Lower lobe of right lung (tissue), 2 donors: ENCODE measurements around the gene ACOT4. TPM values are rescaled to one million over a fixed set of nuclear protein-coding genes. Genes with fewer than 3 reads are reported as not detected.

Experiments
- ATAC-seq, 2 donors: fragments of 200-7000 bp; cut with Tn5 transposase; one replicate each; pipeline ENCODE4 v1.9.1; 2020 to 2022; ENCODE audit warnings: mild to moderate bottlenecking in 2 of 2, moderate library complexity in 2 of 2
- DNase-seq: peaks from one replicate; pipeline ENCODE4 v3.0.0-alpha.2; 2020
- H3K27ac ChIP-seq: fragments of 200-600 bp; one replicate; pipeline ENCODE4 v1.8.0; 2022
- H3K27me3 ChIP-seq: fragments of 200-600 bp; one replicate; pipeline ENCODE4 v1.8.0; 2022; ENCODE audit warnings: low read depth
- H3K36me3 ChIP-seq: fragments of 200-600 bp; one replicate; pipeline ENCODE4 v1.8.0; 2022; ENCODE audit warnings: mild to moderate bottlenecking
- H3K4me1 ChIP-seq: fragments of 200-600 bp; one replicate; pipeline ENCODE4 v1.8.0; 2022
- H3K4me3 ChIP-seq: fragments of 200-600 bp; one replicate; pipeline ENCODE4 v1.8.0; 2022; ENCODE audit warnings: mild to moderate bottlenecking
- H3K9me3 ChIP-seq: fragments of 200-600 bp; one replicate; pipeline ENCODE4 v1.8.0; 2022
- intact Hi-C: fragments of 100-400 bp; cut with DNase I; formaldehyde crosslinking; loops from one replicate; pipeline ENCODE4 v1.11.0; 2022
- total RNA-seq: library from RNA; stranded (reverse); fragmentation: NEBNext Ultra II Directional; extraction: Animal tissue kit (Norgen Biotek cat#: 25700); gene quantifications from one replicate; pipeline ENCODE4 v1.2.1, GENCODE V29; 2021
- TF ChIP-seq, protein P1 (sequence below): fragments of 200-600 bp; IDR thresholded peaks from one replicate; pipeline ENCODE4 v1.8.0; 2022; ENCODE audit warnings: antibody characterized with exemption, mild to moderate bottlenecking
- donor health status: DM: no; HTN: yes; CAD: no; lungs with severe emphysema.

ACOT4 gene
- total RNA-seq, 1 donor from 2014 or later = 5.0 TPM

DNA sequence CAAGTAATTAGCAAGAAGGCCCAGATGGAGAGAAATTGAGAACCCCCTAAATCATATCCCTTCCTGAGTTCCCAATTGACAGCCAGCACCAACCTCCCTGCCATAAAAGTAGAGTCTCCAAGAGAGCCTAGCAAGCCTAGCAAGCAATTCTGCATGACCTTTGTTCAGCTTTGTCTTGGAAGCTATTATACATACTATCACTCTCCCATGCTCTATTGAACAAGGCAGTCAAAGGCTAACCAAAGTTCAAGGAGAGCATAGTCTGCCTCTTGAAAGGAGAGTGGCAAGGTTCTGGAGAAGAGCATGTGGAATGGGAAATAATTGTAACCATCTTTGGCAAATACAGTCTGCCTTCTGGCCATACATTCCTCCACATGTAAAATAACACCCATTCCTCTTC is 7.8 kb downstream of the ACOT4 start:
- Histone ChIP-seq H3K27ac (no peak overlapping the region), H3K36me3 (no peaks in the 10 kb centered on the region), H3K4me3 (no peak overlapping the region), H3K4me1 (no peaks in the 10 kb centered on the region), H3K27me3 (no peaks in the 10 kb centered on the region), H3K9me3 (no peaks in the 10 kb centered on the region)
- intact Hi-C loops = no loop called here
- no peak for DNase-seq
- TF ChIP-seq, protein P1, sequence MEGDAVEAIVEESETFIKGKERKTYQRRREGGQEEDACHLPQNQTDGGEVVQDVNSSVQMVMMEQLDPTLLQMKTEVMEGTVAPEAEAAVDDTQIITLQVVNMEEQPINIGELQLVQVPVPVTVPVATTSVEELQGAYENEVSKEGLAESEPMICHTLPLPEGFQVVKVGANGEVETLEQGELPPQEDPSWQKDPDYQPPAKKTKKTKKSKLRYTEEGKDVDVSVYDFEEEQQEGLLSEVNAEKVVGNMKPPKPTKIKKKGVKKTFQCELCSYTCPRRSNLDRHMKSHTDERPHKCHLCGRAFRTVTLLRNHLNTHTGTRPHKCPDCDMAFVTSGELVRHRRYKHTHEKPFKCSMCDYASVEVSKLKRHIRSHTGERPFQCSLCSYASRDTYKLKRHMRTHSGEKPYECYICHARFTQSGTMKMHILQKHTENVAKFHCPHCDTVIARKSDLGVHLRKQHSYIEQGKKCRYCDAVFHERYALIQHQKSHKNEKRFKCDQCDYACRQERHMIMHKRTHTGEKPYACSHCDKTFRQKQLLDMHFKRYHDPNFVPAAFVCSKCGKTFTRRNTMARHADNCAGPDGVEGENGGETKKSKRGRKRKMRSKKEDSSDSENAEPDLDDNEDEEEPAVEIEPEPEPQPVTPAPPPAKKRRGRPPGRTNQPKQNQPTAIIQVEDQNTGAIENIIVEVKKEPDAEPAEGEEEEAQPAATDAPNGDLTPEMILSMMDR = no peak
- no peak for ATAC-seq

DNA sequence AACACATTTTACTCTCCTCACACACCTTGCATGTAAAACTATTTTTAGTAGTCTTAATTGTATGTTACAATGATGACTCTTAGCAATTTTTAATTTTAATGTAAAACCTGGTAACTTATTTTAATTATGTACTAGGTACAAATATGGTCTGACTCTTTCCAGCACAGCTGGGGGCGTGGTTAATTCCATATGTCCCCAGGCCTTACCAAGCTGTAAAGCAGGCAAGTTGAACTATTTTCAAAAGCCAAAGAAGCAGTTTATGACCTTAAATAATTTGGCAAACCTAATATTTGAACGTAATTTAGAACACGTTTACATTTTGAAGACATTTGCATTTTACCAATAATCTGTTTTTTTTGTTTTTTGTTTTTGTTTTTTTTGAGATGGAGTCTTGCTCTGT is 11.3 kb downstream of the ACOT4 start:
- DNase-seq = no peak
- Histone ChIP-seq H3K4me1 (no peaks in the 10 kb centered on the region), H3K9me3 (no peaks in the 10 kb centered on the region), H3K27ac (no peak overlapping the region), H3K27me3 (no peaks in the 10 kb centered on the region), H3K4me3 (no peak overlapping the region), H3K36me3 (no peaks in the 10 kb centered on the region)
- TF ChIP-seq, protein P1 = no peak
- ATAC-seq = no peak
- intact Hi-C loops = no loop called here

DNA sequence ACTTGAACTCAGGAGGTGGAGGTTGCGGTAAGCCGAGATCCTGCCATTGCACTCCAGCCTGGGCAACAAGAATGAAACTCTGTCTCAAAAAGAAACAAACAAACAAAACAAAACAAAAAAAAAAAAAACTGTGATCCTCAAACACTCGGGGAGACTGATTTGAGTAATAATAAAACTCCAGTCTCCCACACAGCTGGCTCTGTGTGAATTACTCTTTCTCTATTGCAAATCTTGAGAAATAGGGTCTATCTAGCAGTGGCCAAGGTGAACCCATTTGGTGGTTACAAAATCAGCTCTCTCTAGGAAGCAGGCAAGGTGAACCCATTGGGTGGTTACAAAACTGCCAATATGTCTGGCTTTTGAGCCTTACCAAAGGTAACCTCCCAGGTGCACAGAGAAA is 14.6 kb downstream of the ACOT4 start:
- intact Hi-C loops = no loop called here
- Histone ChIP-seq H3K4me1 (no peaks in the 10 kb centered on the region), H3K27ac (no peak overlapping the region), H3K27me3 (no peaks in the 10 kb centered on the region), H3K36me3 (no peaks in the 10 kb centered on the region), H3K4me3 (no peak overlapping the region), H3K9me3 (no peaks in the 10 kb centered on the region)
- no peak for DNase-seq
- no peak for ATAC-seq
- TF ChIP-seq, protein P1 = no peak

DNA sequence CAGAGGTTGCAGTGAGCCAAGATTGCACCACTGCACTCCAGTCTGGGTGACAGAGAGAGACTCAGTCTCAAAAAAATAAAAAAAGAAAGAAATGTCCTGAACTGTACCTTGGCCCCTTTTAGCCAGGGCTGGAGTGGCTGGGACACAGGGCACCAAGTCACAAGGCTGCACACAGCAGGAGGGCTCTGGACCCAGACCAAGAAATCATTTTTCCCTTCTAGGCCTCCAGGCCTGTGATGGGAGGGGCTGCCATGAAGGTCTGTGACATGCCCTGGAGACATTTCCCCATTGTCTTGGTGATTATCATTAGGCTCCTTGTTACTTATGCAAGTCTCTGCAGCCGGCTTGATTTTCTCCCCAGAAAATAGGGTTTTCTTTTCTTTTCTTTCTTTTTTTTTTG is 15.6 kb downstream of the ACOT4 start:
- TF ChIP-seq, protein P1 = no peak
- H3K4me3 ChIP-seq = no peak overlapping the region
- no peaks in the 10 kb centered on the region for H3K27me3 ChIP-seq
- intact Hi-C loops = no loop called here
- peaks cover 6% of the 10 kb centered on the region for H3K4me1 ChIP-seq
- no peak overlapping the region for H3K27ac ChIP-seq
- no peaks in the 10 kb centered on the region for H3K36me3 ChIP-seq
- ATAC-seq = no peak
- no peak for DNase-seq
- H3K9me3 ChIP-seq = no peaks in the 10 kb centered on the region

DNA sequence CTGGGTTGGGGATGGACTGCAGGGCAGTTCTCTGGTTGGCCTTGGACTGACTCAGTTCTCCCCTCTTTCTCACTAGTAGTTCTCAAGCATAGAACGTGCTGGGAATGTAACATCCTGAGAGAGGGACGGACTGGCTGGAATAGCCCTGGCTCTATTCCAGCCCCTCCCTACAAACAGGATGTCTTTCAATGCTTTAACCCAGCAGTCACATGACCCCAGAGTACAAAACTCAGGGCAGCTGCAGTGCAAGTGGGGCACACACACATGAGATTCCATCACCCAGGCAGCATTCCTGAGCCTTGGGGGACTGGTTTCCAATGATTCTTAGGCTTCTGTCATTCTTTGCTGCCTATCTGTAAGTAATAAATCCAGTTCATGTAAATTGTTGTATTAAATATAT is 19.0 kb downstream of the ACOT4 start:
- no peak overlapping the region for H3K4me3 ChIP-seq
- H3K9me3 ChIP-seq = no peaks in the 10 kb centered on the region
- TF ChIP-seq, protein P1 = no peak
- no peak overlapping the region for H3K27ac ChIP-seq
- ATAC-seq (no peak), DNase-seq (no peak)
- no peaks in the 10 kb centered on the region for H3K36me3 ChIP-seq
- peaks cover 8% of the 10 kb centered on the region for H3K4me1 ChIP-seq
- intact Hi-C loops = no loop called here
- H3K27me3 ChIP-seq = no peaks in the 10 kb centered on the region
